A673 (cell line): Measurements from ENCODE around the gene MICALL1. TPM values are rescaled to one million over a fixed set of nuclear protein-coding genes. Genes with fewer than 3 reads are reported as not detected.

Experiments used
- BruUV-seq: library from RNA; stranded (reverse); fragments of 400-500 nt; replicated peaks from 2 replicates; lab custom pipeline; 2021; lab: Mats Ljungman, UMichigan
- CTCF ChIA-PET: fragments of 300-600 bp; sonication (Branson Sonifier 250); formaldehyde crosslinking; loops from one replicate; lab custom pipeline; 2022; ENCODE audit warnings: antibody characterized with exemption; lab: Charles Lee
- POLR2A ChIA-PET: fragments of 300-600 bp; sonication (Branson Sonifier 250); formaldehyde crosslinking; loops from one replicate; lab custom pipeline; 2022; ENCODE audit warnings: antibody characterized with exemption; ENCODE audit not compliant: low non-redundant PET; lab: Charles Lee
- DNase-seq: peaks from one replicate; pipeline ENCODE4 v3.0.0-alpha.2; 2015; ENCODE audit warnings: low spot score
- H3K27ac ChIP-seq: fragments of 200-600 bp; sonication (generic); 2 replicates; pipeline ENCODE4 v1.5.1; 2016; ENCODE audit warnings: mixed run types, low read depth, mild to moderate bottlenecking, mixed read lengths, antibody characterized with exemption, low read length; ENCODE audit not compliant: poor library complexity, severe bottlenecking
- H3K27me3 ChIP-seq: fragments of 200-600 bp; sonication (generic); replicated peaks from 2 replicates; pipeline ENCODE4 v1.6.1; 2017; ENCODE audit warnings: mixed run types, low read depth, mild to moderate bottlenecking, mixed read lengths, antibody characterized with exemption, low read length; ENCODE audit not compliant: insufficient read depth, poor library complexity
- H3K36me3 ChIP-seq: fragments of 200-600 bp; sonication (generic); 2 replicates; pipeline ENCODE4 v1.6.1; 2016; ENCODE audit warnings: mixed run types, mild to moderate bottlenecking, mixed read lengths, antibody characterized with exemption, low read length; ENCODE audit not compliant: insufficient read depth, poor library complexity, severe bottlenecking
- H3K4me1 ChIP-seq: fragments of 200-600 bp; sonication (generic); 2 replicates; pipeline ENCODE4 v1.6.1; 2017; ENCODE audit warnings: mixed run types, mild to moderate bottlenecking, mixed read lengths, antibody characterized with exemption, low read length; ENCODE audit not compliant: insufficient read depth, poor library complexity, severe bottlenecking
- H3K4me3 ChIP-seq: fragments of 200-600 bp; sonication (generic); 2 replicates; pipeline ENCODE4 v1.5.1; 2016; ENCODE audit warnings: low read depth, mixed run types, mild to moderate bottlenecking, mixed read lengths, low read length; ENCODE audit not compliant: poor library complexity, severe bottlenecking
- H3K9me3 ChIP-seq: fragments of 200-600 bp; sonication (generic); 2 replicates; pipeline ENCODE4 v1.6.1; 2016; ENCODE audit warnings: mixed run types, low read depth, mild to moderate bottlenecking, mixed read lengths, antibody characterized with exemption, low read length; ENCODE audit not compliant: poor library complexity, severe bottlenecking
- CTCF ChIP-seq: fragments of 300-800, 200-600 bp; sonication (generic); conservative IDR thresholded peaks from 2 replicates; pipeline ENCODE4 v1.5.1; 2017; ENCODE audit warnings: low read depth, mild to moderate bottlenecking, antibody characterized with exemption, low read length, moderate library complexity, mixed read lengths
- EZH2 ChIP-seq: fragments of 200-600 bp; sonication (generic); IDR thresholded peaks from 2 replicates; pipeline ENCODE4 v1.6.1; 2017; ENCODE audit warnings: borderline replicate concordance, low read depth, mild to moderate bottlenecking, mixed read lengths, antibody characterized with exemption, low read length; ENCODE audit not compliant: poor library complexity, severe bottlenecking
- intact Hi-C: fragments of 100-400 bp; cut with micrococcal nuclease; formaldehyde crosslinking; loops from one replicate; pipeline ENCODE4 v1.10.0; 2022; ENCODE audit not compliant: unreplicated experiment
- total RNA-seq: library from RNA; stranded (reverse); gene quantifications from 2 replicates; pipeline ENCODE4 v1.2.3, GENCODE V29; 2021

Gene MICALL1
- total RNA-seq, 1 experiment from 2014 or later: 33.0 TPM

- Histone ChIP-seq H3K27ac (no peak overlapping the region), H3K4me3 (no peak overlapping the region), H3K36me3 (peaks cover 10% of the 10 kb centered on the region), H3K4me1 (no peaks in the 10 kb centered on the region), H3K9me3 (no peaks in the 10 kb centered on the region), H3K27me3 (no peaks in the 10 kb centered on the region)
- intact Hi-C loops: no loop called here
- DNase-seq: no peak
- CTCF ChIA-PET: no interaction called here
- TF ChIP-seq CTCF (no peak), EZH2 (no peak)
- POLR2A ChIA-PET: interaction anchor here (0.6 kb wide), 1 partner anchor 540 kb away, joined by 3 read pairs; the partner anchor contains the start of gene KDELR3
- no TSS peak for BruUV-seq
Measured at GRCh38 chr22:37927637-37927936, 21.5 kb downstream of the MICALL1 start.

GRCh38 chr22:37929390-37929789 is 23.3 kb downstream of the MICALL1 start:
- TF ChIP-seq CTCF: no peak
- TF ChIP-seq EZH2: no peak
- CTCF ChIA-PET: no interaction called here
- H3K9me3 ChIP-seq: no peaks in the 10 kb centered on the region
- H3K27ac ChIP-seq: no peak overlapping the region
- peaks cover 14% of the 10 kb centered on the region for H3K36me3 ChIP-seq
- no peak for DNase-seq
- peaks cover 7% of the 10 kb centered on the region for H3K4me1 ChIP-seq
- H3K27me3 ChIP-seq: no peaks in the 10 kb centered on the region
- intact Hi-C loops: no loop called here
- BruUV-seq: no TSS peak
- POLR2A ChIA-PET: no interaction called here
- H3K4me3 ChIP-seq: no peak overlapping the region

- peaks cover 7% of the 10 kb centered on the region for H3K4me1 ChIP-seq
- no peak overlapping the region for H3K4me3 ChIP-seq
- no peaks in the 10 kb centered on the region for H3K27me3 ChIP-seq
- no TSS peak for BruUV-seq
- no peak for DNase-seq
- POLR2A ChIA-PET: no interaction called here
- intact Hi-C loops: no loop called here
- peaks cover 14% of the 10 kb centered on the region for H3K36me3 ChIP-seq
- no peak overlapping the region for H3K27ac ChIP-seq
- CTCF ChIA-PET: interaction anchor here (0.6 kb wide), 1 partner anchor 12 kb away, joined by 3 read pairs; no protein-coding TSS in a partner anchor
- H3K9me3 ChIP-seq: no peaks in the 10 kb centered on the region
- TF ChIP-seq EZH2 (no peak), CTCF (no peak; the same call in 1 of the 2 replicates)
Measured at GRCh38 chr22:37930270-37930951, 24.3 kb downstream of the MICALL1 start.
